Neuronal stem cell (in vitro differentiated cells): ENCODE data around the gene LANCL3.
A peak's percentile ranks its signal among the peaks of the same experiment; 100 is the strongest.

ENCODE experiments used
- DNase-seq: peaks from one replicate; pipeline ENCODE4 v3.0.0-alpha.2; 2013; ENCODE audit warnings: low spot score
- H2AFZ ChIP-seq: one replicate; pipeline ENCODE4 v1.6.1; 2013; ENCODE audit warnings: mild to moderate bottlenecking, low read length, inconsistent platforms
- H2AK5ac ChIP-seq: 2 replicates; pipeline ENCODE4 v1.6.1; 2013; ENCODE audit warnings: low read depth, mild to moderate bottlenecking, inconsistent platforms, low read length, moderate library complexity, mixed read lengths
- H2BK120ac ChIP-seq: 2 replicates; pipeline ENCODE4 v1.6.1; 2013; ENCODE audit warnings: low read depth, mild to moderate bottlenecking, inconsistent platforms, low read length, moderate library complexity, mixed read lengths
- H2BK12ac ChIP-seq: one replicate; pipeline ENCODE4 v1.6.1; 2013; ENCODE audit warnings: low read length, inconsistent platforms
- H2BK15ac ChIP-seq: 2 replicates; pipeline ENCODE4 v1.6.1; 2013; ENCODE audit warnings: mild to moderate bottlenecking, low read length, inconsistent platforms, mixed read lengths
- H2BK5ac ChIP-seq: one replicate; pipeline ENCODE4 v1.6.1; 2013; ENCODE audit warnings: inconsistent platforms, mild to moderate bottlenecking, low read length, moderate library complexity
- H3K14ac ChIP-seq: one replicate; pipeline ENCODE4 v1.6.1; 2013; ENCODE audit warnings: low read length, inconsistent platforms
- H3K18ac ChIP-seq: 2 replicates; pipeline ENCODE4 v1.6.1; 2013; ENCODE audit warnings: low read length, inconsistent platforms
- H3K23ac ChIP-seq: 2 replicates; pipeline ENCODE4 v1.6.1; 2013; ENCODE audit warnings: low read depth, mild to moderate bottlenecking, mixed read lengths, low read length, inconsistent platforms; ENCODE audit not compliant: poor library complexity
- H3K27ac ChIP-seq: replicated peaks from 3 replicates; pipeline ENCODE4 v1.5.1; 2013; ENCODE audit warnings: low read length, inconsistent platforms
- H3K27me3 ChIP-seq, 3 experiments: 2 replicates each; pipeline ENCODE4 v1.6.1; 2013; ENCODE audit warnings: low read length in 3 of 3, mild to moderate bottlenecking in 2 of 3, inconsistent platforms in 1 of 3, low read depth in 1 of 3, mixed read lengths in 1 of 3, moderate library complexity in 1 of 3; ENCODE audit not compliant: control insufficient read depth in 3 of 3, insufficient read depth in 3 of 3
- H3K36me3 ChIP-seq, 2 donors: replicated peaks in 1 of 2; 2 replicates each; pipeline ENCODE4 v1.6.1; 2013; ENCODE audit warnings: low read length in 2 of 2; ENCODE audit not compliant: control insufficient read depth in 2 of 2, insufficient read depth in 2 of 2
- H3K4ac ChIP-seq: 2 replicates; pipeline ENCODE4 v1.6.1; 2013; ENCODE audit warnings: inconsistent platforms, mild to moderate bottlenecking, low read length, moderate library complexity
- H3K4me1 ChIP-seq, 2 donors: 1 replicate in 1 of 2; 2 replicates in 1 of 2; pipeline ENCODE4 v1.6.1; 2013; ENCODE audit warnings: low read length in 2 of 2, low read depth in 1 of 2; ENCODE audit not compliant: control insufficient read depth in 2 of 2, insufficient read depth in 1 of 2
- H3K4me2 ChIP-seq: one replicate; pipeline ENCODE4 v1.6.1; 2013; ENCODE audit warnings: mild to moderate bottlenecking, low read length, inconsistent platforms; ENCODE audit not compliant: insufficient read depth, poor library complexity, severe bottlenecking
- H3K4me3 ChIP-seq, 2 donors: 2 replicates each; pipeline ENCODE4 v1.5.1; 2013; ENCODE audit warnings: low read length in 2 of 2, mild to moderate bottlenecking in 2 of 2, inconsistent platforms in 1 of 2, moderate library complexity in 1 of 2
- H3K79me1 ChIP-seq: one replicate; pipeline ENCODE4 v1.6.1; 2013; ENCODE audit warnings: low read depth, mild to moderate bottlenecking, inconsistent platforms, low read length, moderate library complexity
- H3K9ac ChIP-seq: one replicate; pipeline ENCODE4 v1.6.1; 2013; ENCODE audit warnings: mild to moderate bottlenecking, low read depth, low read length, inconsistent platforms; ENCODE audit not compliant: poor library complexity
- H3K9me3 ChIP-seq, 2 donors: replicated peaks in 1 of 2; 2 replicates each; pipeline versions ENCODE3 to v1.6.1; 2013; ENCODE audit warnings: low read length in 2 of 2, mild to moderate bottlenecking in 2 of 2, inconsistent platforms in 1 of 2, low read depth in 1 of 2, mixed read lengths in 1 of 2, moderate library complexity in 1 of 2; ENCODE audit not compliant: control insufficient read depth in 2 of 2, insufficient read depth in 1 of 2
- H4K8ac ChIP-seq: one replicate; pipeline ENCODE4 v1.6.1; 2013; ENCODE audit warnings: low read depth, mild to moderate bottlenecking, inconsistent platforms, low read length, moderate library complexity
- H4K91ac ChIP-seq: one replicate; pipeline ENCODE4 v1.6.1; 2013; ENCODE audit warnings: low read length, low read depth, mild to moderate bottlenecking, inconsistent platforms; ENCODE audit not compliant: poor library complexity
- WGBS, 2 donors: extraction: QIAGEN DNeasy Blood & Tissue Kit; methylation state at CpG; one replicate each; pipeline ENCODE4 v1.1.7; 2013; ENCODE audit warnings: missing lambda C conversion rate in 2 of 2, mixed read lengths in 1 of 2; ENCODE audit not compliant: insufficient read length in 2 of 2, insufficient replicate concordance in 1 of 2; ENCODE audit errors: extremely low coverage in 2 of 2; 5-methylcytosine and 5-hydroxymethylcytosine counted together

Gene LANCL3

DNA sequence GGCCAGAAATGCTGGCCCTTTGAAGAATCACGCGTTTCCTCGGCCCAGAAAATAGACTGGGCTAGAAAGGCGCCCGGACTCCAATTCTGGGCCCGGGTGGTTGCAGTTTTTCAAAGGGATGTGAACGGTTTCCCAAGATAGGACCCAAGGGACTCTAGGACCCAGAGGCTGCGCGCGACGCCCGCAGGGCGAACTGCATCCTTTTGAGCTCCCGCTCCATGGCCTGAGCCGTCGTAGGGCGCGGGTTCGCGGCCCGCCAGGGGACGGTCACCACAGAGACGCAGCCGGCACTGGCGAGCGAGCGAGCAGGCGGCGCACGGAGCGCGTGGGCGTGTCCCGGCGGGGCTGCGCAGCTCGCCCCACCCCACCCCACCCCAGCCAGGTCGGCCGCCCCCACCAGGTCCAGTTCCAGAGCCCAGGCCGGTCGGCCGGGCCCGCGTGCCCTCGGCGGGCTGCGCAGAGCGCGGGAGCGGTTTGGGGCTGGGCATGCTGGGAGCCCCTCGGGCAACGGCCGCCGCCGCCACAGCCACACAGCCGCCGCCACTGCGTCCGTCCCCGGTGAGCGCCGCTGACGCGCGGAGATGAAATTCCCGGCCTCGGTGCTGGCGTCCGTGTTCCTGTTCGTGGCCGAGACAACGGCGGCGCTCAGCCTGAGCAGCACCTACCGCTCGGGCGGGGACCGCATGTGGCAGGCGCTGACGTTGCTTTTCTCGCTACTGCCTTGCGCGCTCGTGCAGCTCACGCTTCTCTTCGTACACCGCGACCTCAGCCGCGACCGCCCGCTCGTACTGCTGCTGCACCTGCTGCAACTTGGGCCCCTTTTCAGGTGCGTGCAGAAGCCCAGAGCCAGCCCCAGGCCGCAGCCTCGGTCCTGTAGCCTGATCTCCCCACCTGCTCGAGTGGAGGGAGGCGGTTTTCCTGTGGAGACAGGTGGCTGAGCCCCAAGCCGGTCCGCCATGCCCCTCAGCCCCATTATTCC, 114.2 kb downstream of the LANCL3 start, which contains the start of gene XK:
XK (plus strand) TSS at position 411 of the 979 bp plus-strand sequence; CDS start at position 582, 171 bp downstream.
- peaks cover 0 to 14% (median 8%) of the 10 kb centered on the region in 3 experiments for H3K27me3 ChIP-seq
- no peak within 1 kb of the TSS for H2BK12ac ChIP-seq
- peak within 1 kb of the TSS; percentile 81 for H2BK120ac ChIP-seq
- H3K36me3 ChIP-seq = no peaks in the 10 kb centered on the region
- H3K14ac ChIP-seq = no peak within 1 kb of the TSS
- peak within 1 kb of the TSS; percentile 79 for H2AFZ ChIP-seq
- no peak within 1 kb of the TSS for H3K23ac ChIP-seq
- no peaks in the 10 kb centered on the region for H3K79me1 ChIP-seq
- peak within 1 kb of the TSS; percentile 87 for H3K18ac ChIP-seq
- DNase-seq = peak; percentile 11
- no CpG with 5 or more reads among the region's 100 CpGs for WGBS, 2 donors
- H4K91ac ChIP-seq = no peak within 1 kb of the TSS
- H2BK5ac ChIP-seq = no peak within 1 kb of the TSS
- H4K8ac ChIP-seq = peak within 1 kb of the TSS; percentile 43
- H3K9ac ChIP-seq = peak within 1 kb of the TSS; percentile 77
- H3K4me1 ChIP-seq = no peaks in the 10 kb centered on the region
- H2BK15ac ChIP-seq = peak within 1 kb of the TSS; percentile 75
- no peak within 1 kb of the TSS for H3K4ac ChIP-seq
- no peak within 1 kb of the TSS for H2AK5ac ChIP-seq
- H3K4me2 ChIP-seq = peak within 1 kb of the TSS; percentile 45
- no peak within 1 kb of the TSS for H3K27ac ChIP-seq
- no peaks in the 10 kb centered on the region for H3K9me3 ChIP-seq
- peak within 1 kb of the TSS; percentile 34 to 78 for H3K4me3 ChIP-seq

DNA sequence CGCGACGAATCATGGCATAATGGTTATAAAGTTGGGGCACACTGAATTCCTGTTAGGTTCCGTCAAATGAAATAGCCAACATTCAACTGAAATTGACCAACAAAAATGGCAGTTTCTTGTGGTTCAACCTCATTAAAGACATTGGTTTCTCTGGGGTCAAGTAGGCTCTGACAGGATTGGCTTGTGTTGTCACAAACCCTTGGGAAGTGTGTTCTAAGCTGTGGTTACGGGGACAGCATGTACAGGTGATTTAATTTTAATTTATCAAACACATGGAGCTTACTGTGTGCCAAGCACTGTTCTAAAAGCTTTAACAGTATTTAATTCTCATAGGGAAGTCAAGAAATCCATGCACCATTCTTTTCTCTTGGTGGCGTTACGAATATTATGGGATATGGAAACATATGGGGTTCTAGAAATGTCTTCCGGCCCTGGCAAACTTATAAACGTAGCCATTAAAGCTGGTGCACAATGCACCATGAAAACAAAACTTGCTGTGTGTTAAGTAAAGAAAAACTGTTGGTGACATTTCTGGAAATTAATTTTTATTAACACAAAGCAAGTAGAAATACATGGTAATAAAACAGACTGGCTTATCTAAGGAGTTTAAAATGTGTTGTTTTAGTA, 115.0 kb downstream of the LANCL3 start:
- WGBS, 2 donors = no CpG with 5 or more reads among the region's 9 CpGs
- no peak overlapping the region for H3K4me3 ChIP-seq

DNA sequence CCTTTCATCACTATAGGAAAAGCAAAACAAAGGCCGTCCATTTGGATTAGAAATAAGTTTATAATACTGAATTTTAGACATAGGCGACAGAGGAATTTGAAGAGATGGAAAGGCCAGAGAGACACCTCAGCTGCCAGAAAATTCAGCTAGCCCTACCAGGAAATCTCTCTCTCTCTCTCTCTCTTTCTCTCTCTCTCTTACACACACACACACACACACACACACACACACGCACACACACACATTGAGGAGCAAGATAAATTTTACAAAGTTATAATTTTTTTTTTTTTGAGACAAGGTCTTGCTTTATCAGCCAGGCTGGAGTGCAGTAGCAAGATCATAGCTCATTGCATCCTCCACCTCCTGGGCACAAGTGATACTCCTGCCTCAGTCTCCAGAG, 115.5 kb downstream of the LANCL3 start:
- H3K9ac ChIP-seq = no peak overlapping the region
- H2BK120ac ChIP-seq = no peak overlapping the region
- no peak overlapping the region for H3K4me2 ChIP-seq
- no peak overlapping the region for H2AK5ac ChIP-seq
- H3K4ac ChIP-seq = no peak overlapping the region
- H3K4me1 ChIP-seq = no peaks in the 10 kb centered on the region
- H2BK5ac ChIP-seq = no peak overlapping the region
- no peak overlapping the region for H3K18ac ChIP-seq
- DNase-seq = no peak
- no peak overlapping the region for H3K23ac ChIP-seq
- no peaks in the 10 kb centered on the region for H3K9me3 ChIP-seq
- H2BK15ac ChIP-seq = no peak overlapping the region
- no peak overlapping the region for H4K8ac ChIP-seq
- H3K27me3 ChIP-seq = peaks cover 0 to 17% (median 8%) of the 10 kb centered on the region in 3 experiments
- no peak overlapping the region for H2AFZ ChIP-seq
- H3K79me1 ChIP-seq = no peaks in the 10 kb centered on the region
- H3K36me3 ChIP-seq = no peaks in the 10 kb centered on the region
- no peak overlapping the region for H2BK12ac ChIP-seq
- no CpG with 5 or more reads among the region's 3 CpGs for WGBS, 2 donors
- no peak overlapping the region for H3K27ac ChIP-seq
- no peak overlapping the region for H4K91ac ChIP-seq
- no peak overlapping the region for H3K14ac ChIP-seq
- no peak overlapping the region for H3K4me3 ChIP-seq

More for the DNA sequence above, 115.0 kb downstream of the LANCL3 start:
- H4K8ac ChIP-seq = no peak overlapping the region
- H3K23ac ChIP-seq = no peak overlapping the region
- no peaks in the 10 kb centered on the region for H3K79me1 ChIP-seq
- H3K4ac ChIP-seq = no peak overlapping the region
- H3K27me3 ChIP-seq = peaks cover 0 to 17% (median 8%) of the 10 kb centered on the region in 3 experiments
- H3K18ac ChIP-seq = no peak overlapping the region
- no peak overlapping the region for H3K14ac ChIP-seq
- H2BK120ac ChIP-seq = peak overlapping the region; percentile 81
- no peak overlapping the region for H3K9ac ChIP-seq
- H3K4me1 ChIP-seq = no peaks in the 10 kb centered on the region
- no peak overlapping the region for H2AK5ac ChIP-seq
- H2AFZ ChIP-seq = no peak overlapping the region
- no peak overlapping the region for H2BK5ac ChIP-seq
- peak overlapping the region; percentile 11 for H3K4me2 ChIP-seq
- H3K27ac ChIP-seq = no peak overlapping the region
- no peak for DNase-seq
- no peak overlapping the region for H4K91ac ChIP-seq
- H2BK12ac ChIP-seq = no peak overlapping the region
- no peaks in the 10 kb centered on the region for H3K9me3 ChIP-seq
- H3K36me3 ChIP-seq = no peaks in the 10 kb centered on the region
- H2BK15ac ChIP-seq = no peak overlapping the region

DNA sequence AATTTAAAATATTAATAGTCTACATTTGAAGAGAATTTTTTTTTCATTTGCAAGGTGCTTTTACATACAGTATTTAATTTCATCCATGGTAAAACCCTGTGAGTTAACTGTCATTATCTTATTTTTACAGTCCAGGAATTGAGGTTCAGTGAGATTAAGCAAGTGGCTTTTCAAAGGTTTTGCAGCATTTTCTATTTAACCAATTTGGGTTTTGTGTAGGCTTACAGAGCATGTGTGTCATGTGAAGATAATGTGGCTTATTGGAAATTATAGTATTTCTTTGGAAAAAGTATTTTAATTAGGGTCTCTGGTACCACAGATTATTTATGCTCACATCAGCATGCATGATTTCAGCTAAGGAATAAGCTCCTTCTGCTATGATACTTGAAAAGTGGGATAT, 118.7 kb downstream of the LANCL3 start:
- no peaks in the 10 kb centered on the region for H3K9me3 ChIP-seq
- no peak overlapping the region for H3K23ac ChIP-seq
- H2BK5ac ChIP-seq = no peak overlapping the region
- no peaks in the 10 kb centered on the region for H3K4me1 ChIP-seq
- no peaks in the 10 kb centered on the region for H3K36me3 ChIP-seq
- no peak overlapping the region for H4K8ac ChIP-seq
- DNase-seq = no peak
- no peak overlapping the region for H2AFZ ChIP-seq
- no peak overlapping the region for H4K91ac ChIP-seq
- H3K9ac ChIP-seq = no peak overlapping the region
- H3K27ac ChIP-seq = no peak overlapping the region
- H2BK120ac ChIP-seq = no peak overlapping the region
- peaks cover 0 to 12% (median 8%) of the 10 kb centered on the region in 3 experiments for H3K27me3 ChIP-seq
- H2BK12ac ChIP-seq = no peak overlapping the region
- H2AK5ac ChIP-seq = no peak overlapping the region
- H3K79me1 ChIP-seq = no peaks in the 10 kb centered on the region
- H3K4me3 ChIP-seq = no peak overlapping the region
- no peak overlapping the region for H3K4me2 ChIP-seq
- H3K18ac ChIP-seq = no peak overlapping the region
- H3K4ac ChIP-seq = no peak overlapping the region
- H2BK15ac ChIP-seq = no peak overlapping the region
- H3K14ac ChIP-seq = no peak overlapping the region
